Osteoblast (primary cell): ENCODE measurements around the gene UTF1. TPM values are rescaled to one million over a fixed set of nuclear protein-coding genes. Genes with fewer than 3 reads are reported as not detected.
A peak's percentile ranks its signal among the peaks of the same experiment; 100 is the strongest.
"Not testable (repeated sequence)": the region's sequence is repeated elsewhere in the genome, so short reads cannot be mapped to it uniquely, and the experiment has no call there.

ENCODE experiments used
- DNase-seq: peaks from one replicate; pipeline ENCODE4 v3.0.0; 2011; ENCODE audit warnings: low spot score, mixed read lengths; ENCODE audit not compliant: insufficient read length; ENCODE audit errors: missing footprints
- H2AFZ ChIP-seq: 2 replicates; pipeline ENCODE4 v1.6.0; 2011; ENCODE audit warnings: mild to moderate bottlenecking, low read length
- H3K27ac ChIP-seq: 2 replicates; pipeline ENCODE4 v1.5.1; 2011; ENCODE audit warnings: mild to moderate bottlenecking, low read depth, low read length, moderate library complexity
- H3K27me3 ChIP-seq: 2 replicates; pipeline ENCODE4 v1.6.0; 2012; ENCODE audit warnings: mild to moderate bottlenecking, control low read depth, inconsistent platforms, low read length, moderate library complexity; ENCODE audit not compliant: insufficient read depth
- H3K36me3 ChIP-seq: 2 replicates; pipeline ENCODE4 v1.5.1; 2011; ENCODE audit warnings: mild to moderate bottlenecking, low read length, control low read depth, moderate library complexity; ENCODE audit not compliant: insufficient read depth
- H3K4me1 ChIP-seq: 2 replicates; pipeline ENCODE4 v1.5.1; 2011; ENCODE audit warnings: mild to moderate bottlenecking, low read length, control low read depth, moderate library complexity; ENCODE audit not compliant: insufficient read depth
- H3K4me2 ChIP-seq: 2 replicates; pipeline ENCODE4 v1.6.0; 2011; ENCODE audit warnings: mild to moderate bottlenecking, low read length; ENCODE audit not compliant: insufficient read depth
- H3K4me3 ChIP-seq: fragments of 200-600 bp; sonication (generic); 3 replicates; pipeline ENCODE4 v1.5.1; 2012; ENCODE audit warnings: mild to moderate bottlenecking, low read length, inconsistent platforms; ENCODE audit not compliant: insufficient read depth
- H3K79me2 ChIP-seq: 2 replicates; pipeline ENCODE4 v1.6.0; 2012; ENCODE audit warnings: mild to moderate bottlenecking, low read length, control low read depth, inconsistent platforms; ENCODE audit not compliant: insufficient read depth
- H3K9me3 ChIP-seq: 2 replicates; pipeline ENCODE4 v1.5.1; 2011; ENCODE audit warnings: low read depth, low read length, control low read depth
- H4K20me1 ChIP-seq: 2 replicates; pipeline ENCODE4 v1.6.0; 2012; ENCODE audit warnings: mild to moderate bottlenecking, low read length, control low read depth; ENCODE audit not compliant: insufficient read depth
- total RNA-seq: library from RNA; depleted of rRNA; stranded (reverse); fragments of >200 nt; gene quantifications from 2 replicates; pipeline ENCODE4 v1.2.3, GENCODE V29; 2012
- TF ChIP-seq, protein P1 (sequence below): IDR thresholded peaks from 2 replicates; pipeline ENCODE4 v1.5.1; 2011; ENCODE audit warnings: mild to moderate bottlenecking, low read depth, low read length, moderate library complexity; ENCODE audit errors: extremely low read depth

Gene UTF1
- total RNA-seq, 1 donor = not detected

DNA sequence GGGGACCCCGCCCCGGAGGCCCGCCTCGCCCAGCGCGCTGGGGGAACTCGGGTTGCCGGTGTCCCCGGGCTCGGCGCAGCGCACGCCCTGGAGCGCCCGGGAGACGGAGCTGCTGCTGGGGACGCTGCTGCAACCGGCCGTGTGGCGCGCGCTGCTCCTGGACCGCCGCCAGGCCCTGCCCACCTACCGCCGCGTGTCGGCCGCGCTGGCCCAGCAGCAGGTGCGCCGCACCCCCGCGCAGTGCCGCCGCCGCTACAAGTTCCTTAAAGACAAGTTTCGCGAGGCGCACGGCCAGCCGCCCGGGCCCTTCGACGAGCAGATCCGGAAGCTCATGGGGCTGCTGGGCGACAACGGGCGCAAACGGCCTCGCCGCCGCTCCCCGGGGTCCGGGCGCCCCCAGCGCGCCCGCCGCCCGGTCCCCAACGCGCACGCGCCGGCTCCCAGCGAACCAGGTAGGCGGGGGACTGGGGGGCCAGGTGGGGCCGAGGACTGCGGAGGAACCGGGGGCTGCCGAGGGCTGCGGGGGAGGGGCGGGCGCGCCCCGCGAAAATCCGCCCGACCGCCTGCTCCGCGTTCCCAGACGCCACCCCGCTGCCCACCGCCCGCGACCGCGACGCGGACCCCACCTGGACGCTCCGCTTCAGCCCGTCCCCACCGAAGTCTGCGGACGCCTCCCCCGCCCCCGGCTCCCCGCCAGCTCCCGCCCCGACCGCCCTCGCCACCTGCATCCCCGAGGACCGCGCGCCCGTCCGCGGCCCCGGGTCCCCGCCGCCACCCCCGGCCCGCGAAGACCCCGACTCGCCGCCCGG is 574 bp downstream of the UTF1 start:
- no peak overlapping the region for H3K4me3 ChIP-seq
- H4K20me1 ChIP-seq = no peaks in the 10 kb centered on the region
- H3K4me1 ChIP-seq = no peaks in the 10 kb centered on the region
- no peak overlapping the region for H2AFZ ChIP-seq
- no peak for DNase-seq
- no peak overlapping the region for H3K4me2 ChIP-seq
- TF ChIP-seq, protein P1, sequence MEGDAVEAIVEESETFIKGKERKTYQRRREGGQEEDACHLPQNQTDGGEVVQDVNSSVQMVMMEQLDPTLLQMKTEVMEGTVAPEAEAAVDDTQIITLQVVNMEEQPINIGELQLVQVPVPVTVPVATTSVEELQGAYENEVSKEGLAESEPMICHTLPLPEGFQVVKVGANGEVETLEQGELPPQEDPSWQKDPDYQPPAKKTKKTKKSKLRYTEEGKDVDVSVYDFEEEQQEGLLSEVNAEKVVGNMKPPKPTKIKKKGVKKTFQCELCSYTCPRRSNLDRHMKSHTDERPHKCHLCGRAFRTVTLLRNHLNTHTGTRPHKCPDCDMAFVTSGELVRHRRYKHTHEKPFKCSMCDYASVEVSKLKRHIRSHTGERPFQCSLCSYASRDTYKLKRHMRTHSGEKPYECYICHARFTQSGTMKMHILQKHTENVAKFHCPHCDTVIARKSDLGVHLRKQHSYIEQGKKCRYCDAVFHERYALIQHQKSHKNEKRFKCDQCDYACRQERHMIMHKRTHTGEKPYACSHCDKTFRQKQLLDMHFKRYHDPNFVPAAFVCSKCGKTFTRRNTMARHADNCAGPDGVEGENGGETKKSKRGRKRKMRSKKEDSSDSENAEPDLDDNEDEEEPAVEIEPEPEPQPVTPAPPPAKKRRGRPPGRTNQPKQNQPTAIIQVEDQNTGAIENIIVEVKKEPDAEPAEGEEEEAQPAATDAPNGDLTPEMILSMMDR = no peak
- no peaks in the 10 kb centered on the region for H3K36me3 ChIP-seq
- H3K27me3 ChIP-seq = peaks cover 47% of the 10 kb centered on the region
- no peak overlapping the region for H3K27ac ChIP-seq
- no peaks in the 10 kb centered on the region for H3K9me3 ChIP-seq
- H3K79me2 ChIP-seq = no peaks in the 10 kb centered on the region

DNA sequence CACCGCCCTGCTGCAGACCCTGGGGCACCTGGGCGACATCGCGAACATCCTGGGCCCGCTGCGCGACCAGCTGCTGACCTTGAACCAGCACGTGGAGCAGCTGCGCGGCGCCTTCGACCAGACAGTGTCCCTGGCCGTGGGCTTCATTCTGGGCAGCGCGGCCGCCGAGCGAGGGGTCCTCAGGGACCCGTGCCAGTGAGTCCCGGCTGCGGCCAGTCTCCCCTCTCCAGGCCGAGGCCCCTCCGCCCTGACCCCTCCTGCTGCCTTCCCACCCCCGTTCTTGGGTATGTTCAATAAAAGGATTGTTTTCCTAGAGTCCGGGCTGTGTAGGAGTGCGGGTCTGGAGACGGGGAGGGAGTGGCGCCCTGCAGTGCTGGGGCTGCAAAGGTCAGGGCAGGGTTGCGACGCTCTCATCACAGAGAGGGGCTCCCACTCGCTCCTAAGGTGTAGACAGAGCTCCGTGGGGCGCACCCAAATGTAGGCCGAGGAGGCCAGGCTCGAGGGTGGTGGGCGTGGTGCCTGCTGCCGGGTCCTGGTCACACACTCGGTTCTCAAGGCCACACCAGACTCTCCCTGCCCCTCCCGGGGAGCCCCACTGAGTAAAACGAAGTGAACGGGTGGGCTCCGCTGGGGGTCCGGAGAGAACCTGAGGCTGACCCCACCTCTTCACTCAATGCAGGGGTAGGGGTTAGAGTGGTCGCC is 1.4 kb downstream of the UTF1 start:
- H3K4me3 ChIP-seq = no peak overlapping the region
- no peaks in the 10 kb centered on the region for H3K36me3 ChIP-seq
- no peak for DNase-seq
- no peak overlapping the region for H3K4me2 ChIP-seq
- no peaks in the 10 kb centered on the region for H3K79me2 ChIP-seq
- no peaks in the 10 kb centered on the region for H3K9me3 ChIP-seq
- H3K4me1 ChIP-seq = no peaks in the 10 kb centered on the region
- no peak overlapping the region for H3K27ac ChIP-seq
- TF ChIP-seq, protein P1 = no peak
- H2AFZ ChIP-seq = no peak overlapping the region
- no peaks in the 10 kb centered on the region for H4K20me1 ChIP-seq
- H3K27me3 ChIP-seq = peaks cover 54% of the 10 kb centered on the region

DNA sequence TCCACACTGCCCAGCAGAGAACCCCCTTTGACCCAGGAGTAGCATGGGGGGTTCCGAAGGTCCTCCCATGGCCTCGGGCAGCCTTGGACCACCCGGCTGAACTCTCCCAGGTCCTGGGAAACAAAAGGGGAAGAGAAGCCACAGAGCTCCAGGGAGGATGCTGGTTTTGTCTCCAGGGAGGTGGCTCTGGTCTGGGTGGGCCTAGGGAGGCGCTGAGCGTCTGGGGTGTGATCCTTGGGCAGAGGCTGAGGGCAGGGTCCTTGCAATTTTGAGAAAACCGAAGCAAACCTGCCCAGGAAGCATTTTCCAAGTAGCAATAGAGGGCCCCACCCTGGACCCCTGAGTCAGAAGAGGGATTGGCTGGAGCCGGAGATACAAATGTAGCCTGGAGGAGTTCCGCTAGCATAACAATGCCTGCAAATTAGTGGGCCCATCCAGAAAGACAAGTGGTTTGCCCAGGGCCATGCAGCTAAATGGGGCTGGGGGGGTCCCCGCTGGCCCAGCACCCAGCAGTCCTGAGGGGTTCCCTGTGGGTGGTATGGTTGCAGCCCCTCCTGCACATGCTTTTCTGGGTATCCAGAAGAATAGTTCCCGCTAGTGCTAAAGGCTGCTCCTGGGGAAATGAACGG is 2.0 kb downstream of the UTF1 start:
- Histone ChIP-seq H3K27ac (no peak overlapping the region), H3K4me2 (no peak overlapping the region), H3K4me1 (no peaks in the 10 kb centered on the region), H3K79me2 (no peaks in the 10 kb centered on the region), H4K20me1 (no peaks in the 10 kb centered on the region), H3K4me3 (no peak overlapping the region), H3K27me3 (peaks cover 57% of the 10 kb centered on the region), H3K9me3 (no peaks in the 10 kb centered on the region), H2AFZ (no peak overlapping the region), H3K36me3 (no peaks in the 10 kb centered on the region)
- TF ChIP-seq, protein P1 = no peak
- DNase-seq = peak; percentile 90

DNA sequence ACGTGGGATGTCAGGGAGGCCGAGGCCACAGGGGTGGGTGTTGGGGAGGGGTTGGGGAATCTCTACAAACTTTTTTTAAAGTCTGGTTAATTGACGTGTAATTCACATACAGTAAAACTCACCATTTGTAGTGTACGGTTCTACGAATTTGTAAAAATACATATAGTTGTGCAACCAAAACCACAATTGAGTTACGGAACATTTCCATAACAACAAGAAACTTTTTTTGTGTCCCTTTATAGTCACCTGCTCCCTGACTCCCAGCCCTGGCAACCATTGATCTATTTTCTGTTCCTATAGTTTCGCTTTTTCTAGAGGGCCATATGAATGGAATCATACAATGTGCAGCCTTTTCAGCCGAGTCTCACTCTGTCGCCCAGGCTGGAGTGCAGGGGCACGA is 4.8 kb downstream of the UTF1 start:
- H3K4me2 ChIP-seq, H2AFZ ChIP-seq, H3K27ac ChIP-seq, DNase-seq, H3K79me2 ChIP-seq, H4K20me1 ChIP-seq, H3K9me3 ChIP-seq, H3K4me3 ChIP-seq, H3K4me1 ChIP-seq, H3K36me3 ChIP-seq: not testable (repeated sequence)
- H3K27me3 ChIP-seq = peaks cover 60% of the 10 kb centered on the region
